Limb (tissue), 2 donors: ENCODE data around the gene CDH20.

Source experiments
- DNase-seq, 2 donors: peaks; one replicate each; pipeline ENCODE4 v3.0.0-alpha.2; 2016; ENCODE audit errors: extremely low spot score in 2 of 2

CDH20 gene

GRCh38 chr18:61420218-61420885, 87.1 kb downstream of the CDH20 start:
- no peak for DNase-seq

GRCh38 chr18:61426492-61427053, 93.3 kb downstream of the CDH20 start:
- DNase-seq: no peak

GRCh38 chr18:61428266-61428665, 95.0 kb downstream of the CDH20 start:
- DNase-seq: no peak

- DNase-seq: no peak
These were observed 99.4 kb downstream of the CDH20 start for GRCh38 chr18:61432590-61432989.

- no peak for DNase-seq
These were observed 101.9 kb downstream of the CDH20 start for GRCh38 chr18:61435064-61435652.

GRCh38 chr18:61443081-61443725, 110.0 kb downstream of the CDH20 start:
- DNase-seq: no peak

- no peak for DNase-seq
These were observed 115.1 kb downstream of the CDH20 start for GRCh38 chr18:61448316-61448715.

DNA sequence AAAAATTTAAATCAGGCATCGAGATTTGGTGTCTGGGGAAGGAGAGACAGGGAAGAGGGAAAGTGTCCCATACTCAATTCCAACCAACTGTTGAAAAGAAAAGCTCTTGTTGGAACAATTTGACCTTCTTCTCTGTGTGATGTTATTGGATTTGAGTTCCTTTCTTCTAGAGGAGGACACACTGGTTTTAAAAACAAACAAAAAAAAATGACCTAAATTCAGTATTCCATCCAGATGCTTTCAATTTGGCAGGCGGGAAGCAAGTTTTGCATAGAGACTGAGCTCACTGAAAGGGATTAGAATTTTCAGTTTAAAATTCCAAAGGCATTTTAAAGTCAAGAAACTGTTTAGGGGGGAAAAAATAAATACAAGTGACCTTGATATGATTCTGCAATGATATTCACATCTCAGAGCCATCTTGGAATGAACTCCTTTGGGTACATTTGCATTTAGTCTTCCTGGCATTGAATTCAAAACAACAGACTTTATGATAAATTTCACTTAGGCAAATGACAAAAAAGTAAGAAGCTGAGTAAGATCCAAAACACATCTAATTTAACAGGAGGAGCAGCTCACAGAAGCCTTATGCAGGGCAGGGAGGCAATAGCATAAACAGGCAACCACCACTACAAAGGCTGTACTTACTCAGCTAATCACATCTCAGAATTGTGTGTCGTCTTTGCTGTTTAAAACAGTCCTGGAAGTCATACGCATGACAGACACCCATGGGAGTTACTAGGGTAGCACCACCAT, 126.8 kb downstream of the CDH20 start:
- peak in 1 of 2 donors; percentile 43 for DNase-seq

GRCh38 chr18:61464551-61465142, 131.4 kb downstream of the CDH20 start:
- no peak for DNase-seq

GRCh38 chr18:61466736-61467135, 133.5 kb downstream of the CDH20 start:
- no peak for DNase-seq

- no peak for DNase-seq
These were observed 136.9 kb downstream of the CDH20 start for GRCh38 chr18:61470031-61470674.

- no peak for DNase-seq
These were observed 138.3 kb downstream of the CDH20 start for GRCh38 chr18:61471541-61471940.

GRCh38 chr18:61471942-61472341, 138.7 kb downstream of the CDH20 start:
- DNase-seq: no peak

GRCh38 chr18:61474341-61474740, 141.1 kb downstream of the CDH20 start:
- DNase-seq: no peak

DNA sequence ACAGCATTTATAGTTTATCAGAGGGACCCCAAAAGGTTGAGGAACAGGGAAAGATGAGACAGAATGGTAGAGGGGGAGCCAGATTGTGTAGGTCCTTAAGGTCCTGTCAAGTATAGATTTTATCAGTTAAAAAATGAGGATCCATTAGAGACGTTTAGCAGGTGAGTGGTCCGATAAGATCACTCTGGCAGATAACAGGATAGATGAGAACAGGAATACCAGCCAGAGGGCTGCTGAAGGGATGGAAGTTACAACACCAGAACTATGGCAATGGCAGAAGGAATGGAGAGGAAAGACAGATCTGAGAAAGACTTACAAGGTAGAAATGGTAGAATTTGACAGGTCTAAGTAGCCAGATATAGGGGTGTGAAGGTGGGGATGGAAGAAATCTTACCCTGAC, 141.7 kb downstream of the CDH20 start:
- no peak for DNase-seq

GRCh38 chr18:61475931-61476330, 142.7 kb downstream of the CDH20 start:
- DNase-seq: no peak

- no peak for DNase-seq
These were observed 156.1 kb downstream of the CDH20 start for GRCh38 chr18:61489334-61489733.

GRCh38 chr18:61496374-61496773, 163.1 kb downstream of the CDH20 start:
- no peak for DNase-seq

- DNase-seq: no peak
These were observed 164.2 kb downstream of the CDH20 start for GRCh38 chr18:61497422-61497821.

- DNase-seq: peak; percentile 71 to 74
These were observed 169.2 kb downstream of the CDH20 start for GRCh38 chr18:61502472-61502871.

DNA sequence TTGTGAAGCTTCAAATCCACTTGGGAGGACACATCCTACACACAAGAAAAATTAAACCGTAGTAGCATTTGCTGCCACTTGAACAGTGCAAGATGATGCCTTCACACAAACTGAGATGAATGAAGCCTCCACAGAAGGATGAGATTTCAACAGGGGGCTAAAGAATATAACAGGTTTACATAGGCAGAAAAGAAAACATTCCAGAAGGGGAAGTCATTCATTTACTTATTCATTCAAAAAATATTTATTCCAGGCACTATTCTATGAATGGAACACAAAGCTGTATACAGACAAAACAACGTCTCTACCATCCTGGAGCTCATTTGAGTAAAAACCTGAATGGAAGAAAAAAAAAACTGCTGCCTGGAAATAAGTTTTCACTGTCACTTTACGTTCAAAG, 170.5 kb downstream of the CDH20 start:
- no peak for DNase-seq
